GM19455 (cell line): Measurements from ENCODE around the gene ITSN1.

Source experiments
- ATAC-seq: cut with Tn5 transposase; IDR thresholded peaks from one replicate; pipeline ENCODE4 v1.9.1; 2021; ENCODE audit not compliant: unreplicated experiment

Gene ITSN1

DNA sequence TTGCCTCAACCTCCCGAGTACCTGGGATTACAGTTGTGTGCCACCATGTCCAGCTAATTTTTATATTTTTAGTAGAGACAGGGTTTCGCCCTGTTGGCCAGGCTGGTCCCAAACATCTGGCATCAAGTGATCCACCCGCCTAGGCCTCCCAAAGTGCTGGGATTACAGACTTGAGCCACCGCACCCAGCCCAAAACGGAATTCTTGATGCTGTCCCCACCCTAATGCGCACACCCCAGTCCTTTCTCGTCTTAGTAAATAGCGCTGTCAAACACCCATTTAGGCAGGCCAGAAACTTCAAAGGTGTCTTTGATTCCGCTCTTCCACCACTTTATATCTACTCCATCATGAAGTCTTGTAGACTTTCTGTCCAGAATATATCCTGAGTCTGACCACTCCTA lies 35.1 kb downstream of the ITSN1 start:
- no peak for ATAC-seq

GRCh38 chr21:33680870-33681269 lies 38.6 kb downstream of the ITSN1 start:
- ATAC-seq = no peak

DNA sequence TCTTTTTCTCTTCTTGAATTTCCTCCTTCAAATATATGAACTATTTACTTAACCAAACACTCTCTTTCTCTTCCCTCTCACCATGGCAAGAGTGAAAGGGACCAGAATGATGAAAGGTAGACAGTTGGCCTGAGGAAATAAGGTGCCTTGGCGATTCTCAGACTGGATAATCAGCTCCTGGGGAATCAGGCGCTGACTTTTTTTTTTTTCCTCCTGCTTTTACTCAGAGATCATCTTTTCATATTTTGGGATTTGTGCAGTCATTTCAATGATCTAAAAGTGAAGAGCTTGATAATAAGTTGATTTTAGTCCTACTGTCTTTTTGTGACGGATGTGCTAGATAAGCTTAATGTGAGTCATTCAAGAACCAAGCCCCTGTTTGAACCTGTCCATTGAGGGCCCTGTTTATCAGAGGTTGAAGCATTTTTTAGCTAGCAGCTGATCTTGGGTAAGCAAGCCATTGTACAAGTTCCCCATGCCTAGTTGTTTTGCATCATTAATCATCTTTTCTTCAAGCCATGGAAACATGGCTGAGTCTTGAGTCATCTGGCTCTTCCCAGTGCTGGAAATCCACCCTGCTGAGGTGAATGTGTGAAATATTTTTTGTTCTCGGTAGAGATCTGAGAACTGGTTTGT lies 40.8 kb downstream of the ITSN1 start:
- ATAC-seq = no peak

DNA sequence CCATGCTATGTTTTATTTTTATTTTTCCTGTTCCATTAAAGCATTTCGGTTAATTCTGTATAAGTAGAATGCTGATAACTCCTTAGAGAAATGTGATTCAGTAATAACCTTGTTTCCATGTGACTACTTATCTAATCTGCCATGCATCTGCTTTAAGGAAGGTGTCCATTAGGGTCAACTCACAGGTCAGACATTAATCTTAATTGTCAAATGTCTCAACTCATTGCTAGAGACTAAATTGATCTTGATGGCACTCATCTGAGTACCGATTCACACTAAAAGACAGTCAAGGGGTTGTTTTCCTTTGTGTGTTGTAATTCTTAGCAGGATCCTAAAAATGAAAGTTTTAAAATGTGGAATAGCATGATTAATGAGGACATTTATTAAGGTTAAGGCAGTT lies 41.8 kb downstream of the ITSN1 start:
- no peak for ATAC-seq

- no peak for ATAC-seq
These were observed 42.7 kb downstream of the ITSN1 start for GRCh38 chr21:33684923-33685560.

GRCh38 chr21:33685613-33686197 lies 43.4 kb downstream of the ITSN1 start:
- no peak for ATAC-seq

GRCh38 chr21:33686386-33686785 lies 44.1 kb downstream of the ITSN1 start:
- no peak for ATAC-seq

GRCh38 chr21:33687634-33688033 lies 45.3 kb downstream of the ITSN1 start:
- no peak for ATAC-seq

DNA sequence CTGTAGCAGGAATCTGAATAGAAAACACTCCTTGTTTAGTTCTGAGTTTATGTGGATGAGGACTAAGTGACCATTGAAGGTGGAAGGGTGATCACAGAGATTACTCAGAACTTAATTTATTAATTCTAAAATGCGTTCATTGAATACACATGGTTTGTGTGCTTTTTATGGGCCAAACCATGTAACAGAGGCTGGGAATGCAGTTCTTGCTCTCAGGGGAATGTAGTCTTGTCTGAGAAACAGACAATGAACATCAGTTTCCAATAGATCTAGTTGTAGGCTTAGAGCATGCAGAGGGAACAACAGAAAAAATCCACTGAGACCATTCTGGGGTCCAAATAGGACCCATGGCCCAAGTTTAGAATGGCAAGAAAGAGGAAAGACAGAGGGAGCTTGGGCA lies 46.1 kb downstream of the ITSN1 start:
- no peak for ATAC-seq

DNA sequence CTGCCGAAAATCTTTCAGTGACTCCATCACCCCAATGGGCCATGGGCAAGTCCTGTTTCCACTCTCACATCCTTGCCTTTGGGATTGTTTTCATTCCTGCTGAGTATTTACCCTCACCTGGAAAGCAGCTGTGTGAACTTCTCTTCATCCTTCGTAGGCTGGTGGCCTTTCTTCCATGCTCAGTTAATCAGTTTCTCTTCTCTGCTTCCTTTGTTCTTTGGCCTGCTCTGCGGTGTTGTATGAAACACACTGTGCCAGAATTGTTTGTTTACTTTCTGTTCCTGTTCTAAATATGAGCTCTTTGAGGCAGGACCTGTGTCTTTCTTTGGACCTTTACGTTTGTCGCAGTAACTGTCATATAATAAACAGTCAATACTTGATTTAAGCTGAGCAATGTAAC lies 48.6 kb downstream of the ITSN1 start:
- no peak for ATAC-seq

GRCh38 chr21:33691945-33692603 lies 49.8 kb downstream of the ITSN1 start:
- no peak for ATAC-seq

- ATAC-seq = no peak
These were observed 53.5 kb downstream of the ITSN1 start for GRCh38 chr21:33695813-33696212.

DNA sequence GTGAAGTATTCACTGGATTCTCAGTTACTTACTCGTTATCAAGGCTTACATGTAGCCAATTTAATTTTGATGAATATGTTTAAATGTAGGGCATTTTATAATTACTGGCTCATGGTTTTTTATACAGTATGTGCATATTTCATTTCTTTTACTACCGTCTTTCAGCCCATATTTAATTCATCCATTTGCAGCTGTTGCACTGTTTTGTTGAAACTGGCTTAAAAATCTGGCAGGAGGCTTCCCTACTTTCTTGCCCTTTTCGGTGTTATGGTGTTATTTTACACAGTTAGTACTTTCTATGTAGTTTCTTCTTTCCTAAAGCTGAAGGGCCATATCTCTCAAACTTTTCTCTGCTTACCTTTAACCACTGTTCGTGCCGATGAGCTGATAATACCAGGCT lies 54.2 kb downstream of the ITSN1 start:
- no peak for ATAC-seq

DNA sequence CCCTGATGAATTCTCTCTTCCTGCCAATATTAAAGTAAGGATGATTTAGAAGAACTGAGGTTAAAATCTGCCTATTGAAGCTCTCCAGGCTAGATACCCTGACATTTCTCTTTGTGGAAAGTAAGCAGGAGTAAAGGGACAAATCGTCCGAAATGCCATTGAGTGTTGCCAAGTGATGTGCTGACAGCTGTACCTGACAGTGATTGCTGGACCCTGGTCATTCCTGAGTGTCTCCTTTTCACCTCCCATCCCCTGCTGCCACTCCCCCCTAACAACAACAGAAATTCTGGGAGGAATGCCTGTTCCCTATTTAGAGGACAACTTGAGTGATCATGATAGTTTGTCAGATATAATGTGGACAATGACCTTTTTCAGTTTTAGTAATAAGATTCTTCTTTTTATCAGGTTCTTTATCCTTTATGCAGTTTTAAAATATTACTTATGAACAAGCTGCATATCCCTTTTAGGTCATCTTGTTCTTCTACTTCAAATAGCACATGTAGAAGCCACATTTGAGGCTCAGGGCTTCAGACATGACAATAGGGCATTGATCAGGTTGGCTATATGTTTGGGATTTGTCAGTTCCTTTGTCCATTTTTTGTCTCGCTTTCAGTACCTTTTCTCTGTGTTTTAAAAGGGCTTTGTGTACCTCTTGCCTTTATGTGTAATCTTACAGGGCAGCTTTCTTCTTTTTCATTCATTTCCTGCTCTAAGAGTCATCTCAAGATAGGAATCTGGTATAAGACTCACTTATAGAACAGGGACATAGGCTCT lies 56.0 kb downstream of the ITSN1 start:
- ATAC-seq = no peak

DNA sequence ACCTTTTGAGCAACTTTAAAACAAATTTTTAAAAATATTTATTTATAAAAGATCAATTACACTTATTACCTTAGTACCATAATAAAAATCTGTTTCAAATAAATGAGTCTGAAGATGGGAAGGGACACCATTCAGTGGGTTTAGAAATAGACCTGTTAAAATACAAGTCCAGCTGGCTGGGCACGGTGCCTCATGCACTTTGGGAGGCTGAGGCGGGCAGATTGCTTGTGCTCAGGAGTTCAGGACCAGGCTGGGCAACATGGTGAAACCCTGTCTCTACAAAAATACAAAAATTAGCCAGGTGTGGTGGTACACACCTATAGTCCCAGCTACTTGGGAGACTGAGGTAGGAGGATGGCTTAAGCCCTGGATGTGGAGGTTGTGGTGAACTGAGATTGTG lies 57.0 kb downstream of the ITSN1 start:
- no peak for ATAC-seq

DNA sequence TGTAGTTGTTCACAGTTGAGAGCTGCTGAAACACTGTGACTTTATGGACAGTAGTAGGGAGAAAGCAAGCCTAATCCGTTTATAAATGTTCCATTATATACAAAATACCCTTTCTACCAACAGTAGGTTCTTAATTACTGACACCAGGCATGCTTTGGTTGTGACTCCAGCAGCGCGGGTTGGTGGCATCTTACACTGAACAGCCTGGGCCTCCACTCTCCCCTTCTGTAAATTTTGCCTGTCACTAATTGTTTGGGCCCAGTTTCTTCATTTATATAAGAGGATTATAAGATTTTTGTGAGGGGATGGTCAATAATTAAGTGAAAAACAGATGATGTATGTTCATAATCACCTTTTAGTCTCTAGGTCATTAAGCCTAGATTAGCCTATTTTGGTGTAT lies 58.2 kb downstream of the ITSN1 start:
- no peak for ATAC-seq

DNA sequence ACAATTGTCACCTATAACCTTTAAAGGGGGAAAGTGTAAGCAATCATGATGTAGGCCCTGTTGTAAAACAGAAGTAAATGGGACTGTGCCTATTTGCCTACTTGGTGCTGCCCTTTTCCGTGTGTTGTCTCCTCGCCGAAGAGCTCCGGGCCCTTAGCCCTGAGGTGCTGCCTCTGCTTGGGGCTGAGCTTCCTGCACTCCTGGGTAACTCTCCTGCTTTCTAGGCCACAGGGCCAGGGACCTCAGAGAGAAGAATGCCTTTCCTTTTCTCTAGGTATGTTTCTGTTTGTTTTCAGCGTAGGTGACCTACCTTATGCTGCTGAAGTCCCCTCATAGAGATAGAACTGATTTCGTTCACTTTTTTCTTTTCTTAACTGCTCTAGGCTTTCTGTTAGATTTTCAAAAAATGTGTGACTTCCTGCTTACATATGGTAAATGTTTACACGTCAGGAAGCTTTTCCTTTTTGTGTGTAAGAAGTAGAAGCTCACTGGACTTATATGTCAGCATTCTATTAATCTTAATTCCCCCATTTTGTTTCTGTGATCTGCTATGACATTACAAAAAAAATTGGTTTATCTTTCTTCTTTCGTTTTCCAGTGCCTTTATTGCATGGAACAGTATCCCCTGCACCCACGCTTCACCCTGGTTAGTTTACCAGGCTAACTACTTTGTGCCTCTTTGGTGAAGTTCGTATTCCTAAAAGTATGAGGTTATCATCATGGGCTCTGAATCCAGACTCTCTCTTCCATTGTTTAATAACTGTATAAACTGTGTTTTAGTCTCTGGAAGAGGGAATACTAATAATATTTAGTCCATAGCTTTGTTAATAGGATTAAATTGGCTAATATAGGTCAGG lies 61.7 kb downstream of the ITSN1 start:
- no peak for ATAC-seq

DNA sequence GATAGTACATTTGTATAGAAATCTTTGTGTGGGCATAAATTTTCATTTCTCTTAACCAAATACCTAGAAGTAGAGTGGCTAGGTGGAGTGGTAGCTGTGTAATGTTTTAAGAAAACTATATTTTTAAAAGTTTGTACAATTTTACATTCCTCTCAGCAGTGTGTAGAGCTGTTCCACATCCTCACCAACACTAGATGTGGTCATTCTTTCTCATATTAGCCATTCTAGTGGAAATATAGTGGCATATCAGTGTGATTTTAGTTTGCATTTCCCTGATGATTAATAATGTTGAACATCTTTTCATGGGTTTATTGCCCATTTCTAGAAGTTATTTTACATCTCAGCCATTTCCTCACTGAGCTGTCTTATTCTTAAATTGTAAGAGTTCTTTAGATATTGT lies 65.5 kb downstream of the ITSN1 start:
- ATAC-seq = no peak

DNA sequence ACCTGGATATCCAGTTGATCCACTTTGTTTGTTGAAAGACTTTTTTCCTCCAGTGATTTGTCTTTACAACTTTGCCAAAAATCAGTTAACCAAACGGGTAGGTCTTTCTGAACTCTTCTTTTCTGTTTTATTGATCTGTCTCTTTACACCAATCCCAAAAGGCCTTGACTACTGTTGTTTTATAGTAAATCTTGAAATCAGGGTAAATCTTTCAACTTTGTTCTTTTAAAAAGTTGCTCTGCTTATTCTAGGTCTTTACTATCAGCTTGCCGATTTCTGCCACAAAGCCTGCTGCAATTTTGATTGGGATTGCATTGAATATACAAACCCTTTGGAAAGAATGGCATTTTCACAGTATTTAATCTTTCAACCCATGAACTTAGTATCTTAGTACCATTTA lies 66.6 kb downstream of the ITSN1 start:
- ATAC-seq = no peak

DNA sequence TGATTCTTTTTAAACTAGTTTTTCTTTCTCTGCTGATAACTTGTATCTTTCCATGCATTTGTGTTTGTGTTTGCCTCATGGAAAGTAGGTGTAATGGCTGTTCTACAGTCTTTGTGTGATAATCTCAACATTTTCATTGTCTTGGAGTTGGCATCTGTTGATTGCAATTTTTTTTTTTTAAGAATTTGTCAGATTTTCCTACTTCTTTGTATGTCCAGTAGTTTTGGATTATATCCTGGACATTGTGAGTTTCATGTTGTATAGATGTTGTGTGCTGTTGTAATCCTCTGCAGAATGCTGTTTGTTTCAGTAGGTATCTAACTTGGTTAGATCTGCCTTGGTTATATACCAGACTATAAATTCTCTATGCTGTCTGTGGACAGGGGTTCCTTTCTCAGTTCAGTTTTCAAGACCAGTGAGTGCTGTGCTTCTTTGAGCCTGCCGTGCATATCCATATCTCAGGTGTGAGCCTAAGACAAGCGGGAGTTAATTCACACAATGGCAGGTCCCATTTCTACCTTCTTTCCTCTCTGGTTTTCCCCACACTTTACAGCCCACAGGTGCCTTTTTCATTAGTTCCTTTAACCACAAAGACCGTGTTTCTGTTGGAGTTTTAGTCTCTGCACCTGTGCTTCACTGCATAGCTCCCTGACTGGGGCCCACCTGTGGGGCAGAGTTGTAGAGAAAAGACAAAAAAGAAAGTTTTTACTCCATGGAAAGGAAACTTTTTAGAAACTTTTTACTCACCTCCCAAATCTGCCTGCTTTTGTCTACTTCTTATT lies 69.9 kb downstream of the ITSN1 start:
- ATAC-seq = no peak
